ENCODE data around the gene DNAJC9.

GRCh38 chr10:73225518-73225917 is 21.5 kb downstream of the DNAJC9 start:
- no peak for TF ChIP-seq CTCF (conservative IDR thresholded peaks at IDR 0.05; ENCODE audit: low read depth, low read length)
- TF ChIP-seq EZH2 (IDR thresholded peaks at IDR 0.05; ENCODE audit: borderline replicate concordance, low read depth, low read length, poor library complexity, severe bottlenecking) = no peak

Measured in A673 (cell line).